Stimulated activated CD4-positive, alpha-beta T cell treated with anti-CD3 and anti-CD28 coated beads, Interleukin-4, amount 100 ng/mL, for 1 hour (primary cell): ENCODE results near the gene GANC.
"Not testable (repeated sequence)": the region's sequence is repeated elsewhere in the genome, so short reads cannot be mapped to it uniquely, and the experiment has no call there.

Experiments
- DNase-seq: peaks from one replicate; pipeline ENCODE4 v3.0.0-alpha.2; 2020

The GANC gene

GRCh38 chr15:42272939-42273899 lies at the start of gene GANC, which contains the start of gene TMEM87A:
TSS of gene GANC (plus strand) at chr15:42273201. CDS start at chr15:42274482, 1,281 bp downstream.
TSS of gene TMEM87A (minus strand) at chr15:42273433. CDS start at chr15:42273398, 35 bp downstream.
- peak; percentile 92 for DNase-seq

GRCh38 chr15:42226648-42227047 lies 46.4 kb upstream of the GANC start:
- DNase-seq: no peak

GRCh38 chr15:42228036-42228435 lies 45.0 kb upstream of the GANC start:
- DNase-seq: no peak

- DNase-seq: not testable (repeated sequence)
Measured at GRCh38 chr15:42228981-42229380, 44.0 kb upstream of the GANC start.

GRCh38 chr15:42231088-42231487 lies 41.9 kb upstream of the GANC start:
- DNase-seq: no peak

- no peak for DNase-seq
Measured at GRCh38 chr15:42232606-42233005, 40.4 kb upstream of the GANC start.

- DNase-seq: no peak
Measured at GRCh38 chr15:42233107-42233506, 39.9 kb upstream of the GANC start.

- no peak for DNase-seq
Measured at GRCh38 chr15:42239528-42240182, 33.3 kb upstream of the GANC start.

GRCh38 chr15:42240823-42241222 lies 32.2 kb upstream of the GANC start:
- DNase-seq: no peak

- DNase-seq: no peak
Measured at GRCh38 chr15:42253300-42253699, 19.7 kb upstream of the GANC start.

- DNase-seq: no peak
Measured at GRCh38 chr15:42264795-42265194, 8.2 kb upstream of the GANC start.

GRCh38 chr15:42267286-42267685 lies 5.7 kb upstream of the GANC start:
- no peak for DNase-seq

- DNase-seq: no peak
Measured at GRCh38 chr15:42270551-42270950, 2.5 kb upstream of the GANC start.

- DNase-seq: no peak
Measured at GRCh38 chr15:42270996-42271395, 2.0 kb upstream of the GANC start.

- peak; percentile 66 for DNase-seq
Measured at GRCh38 chr15:42273900-42274701, 1.1 kb downstream of the GANC start.

- DNase-seq: no peak
Measured at GRCh38 chr15:42274702-42274989, 1.6 kb downstream of the GANC start.

- DNase-seq: no peak
Measured at GRCh38 chr15:42275780-42276391, 2.9 kb downstream of the GANC start.

- DNase-seq: no peak
Measured at GRCh38 chr15:42276762-42277161, 3.8 kb downstream of the GANC start.

- no peak for DNase-seq
Measured at GRCh38 chr15:42279234-42279723, 6.3 kb downstream of the GANC start.

- DNase-seq: no peak
Measured at GRCh38 chr15:42282344-42282743, 9.3 kb downstream of the GANC start.

GRCh38 chr15:42282926-42283325 lies 9.9 kb downstream of the GANC start:
- DNase-seq: no peak

- no peak for DNase-seq
Measured at GRCh38 chr15:42283671-42284070, 10.7 kb downstream of the GANC start.

- no peak for DNase-seq
Measured at GRCh38 chr15:42284551-42284950, 11.6 kb downstream of the GANC start.
